SK-N-SH (cell line): ENCODE results near the gene CTNNB1. TPM values are rescaled to one million over a fixed set of nuclear protein-coding genes. Genes with fewer than 3 reads are reported as not detected.

Experiments used
- CTCF ChIA-PET: fragments of 300-600, 350-600 bp; formaldehyde crosslinking; extraction: SDS; loops from one replicate; lab custom pipeline; 2021; lab: Yijun Ruan, JAX
- POLR2A ChIA-PET: fragments of 350-600 bp; sonication (Branson Sonifier 250); formaldehyde crosslinking; extraction: SDS; loops from one replicate; lab custom pipeline; 2020; ENCODE audit warnings: antibody characterized with exemption, inconsistent platforms; lab: Yijun Ruan, JAX
- DNase-seq: peaks from one replicate; pipeline ENCODE4 v3.0.0; 2012
- H2AFZ ChIP-seq: fragments of 200-600 bp; sonication (generic); 2 replicates; pipeline ENCODE4 v1.8.1; 2016; ENCODE audit warnings: antibody characterized with exemption, mild to moderate bottlenecking, low read depth
- H3F3A ChIP-seq: fragments of 200-600 bp; sonication (generic); replicated peaks from 2 replicates; pipeline ENCODE3; 2016; ENCODE audit warnings: antibody characterized with exemption, mild to moderate bottlenecking; ENCODE audit not compliant: insufficient read depth
- H3K27ac ChIP-seq, 2 experiments: fragments of 200-500 bp in 1 of 2; fragments of 200-600 bp in 1 of 2; sonication (Bioruptor generic) in 1 of 2; sonication (generic), shearing (Covaris generic) in 1 of 2; 2 replicates each; pipeline versions ENCODE4 v1.5.1 to v1.6.1; 2014 to 2016; ENCODE audit warnings: low read depth in 2 of 2, inconsistent platforms in 1 of 2, low read length in 1 of 2, mild to moderate bottlenecking in 1 of 2, mixed read lengths in 1 of 2
- H3K27me3 ChIP-seq: fragments of 200-600 bp; sonication (generic), shearing (Covaris generic); 2 replicates; pipeline ENCODE4 v1.6.1; 2016; ENCODE audit warnings: mixed run types; ENCODE audit not compliant: insufficient read depth
- H3K36me3 ChIP-seq, 2 experiments: fragments of 200-500 bp in 1 of 2; fragments of 200-600 bp in 1 of 2; sonication (Bioruptor generic) in 1 of 2; sonication (generic) in 1 of 2; replicated peaks in 1 of 2; 2 replicates each; pipeline versions ENCODE3 to v1.5.1; 2014 to 2016; ENCODE audit warnings: low read length in 1 of 2, mild to moderate bottlenecking in 1 of 2; ENCODE audit not compliant: insufficient read depth in 2 of 2, control insufficient read depth in 1 of 2
- H3K4me1 ChIP-seq, 2 experiments: fragments of 200-500 bp in 1 of 2; fragments of 200-600 bp in 1 of 2; sonication (Bioruptor generic) in 1 of 2; sonication (generic), shearing (Covaris generic) in 1 of 2; 2 replicates each; pipeline versions ENCODE4 v1.5.1 to v1.6.1; 2014 to 2016; ENCODE audit warnings: low read depth in 1 of 2, low read length in 1 of 2, mixed run types in 1 of 2; ENCODE audit not compliant: insufficient read depth in 2 of 2, control insufficient read depth in 1 of 2
- H3K4me2 ChIP-seq: fragments of 200-600 bp; sonication (generic), shearing (Covaris generic); 2 replicates; pipeline ENCODE4 v1.6.1; 2017; ENCODE audit warnings: mixed run types
- H3K4me3 ChIP-seq, 2 experiments: fragments of 200-500 bp in 1 of 2; fragments of 200-600 bp in 1 of 2; sonication (Bioruptor generic) in 1 of 2; sonication (generic), shearing (Covaris generic) in 1 of 2; 2 replicates each; pipeline versions ENCODE4 v1.5.1 to v1.8.1; 2014 to 2016; ENCODE audit warnings: low read depth in 2 of 2, inconsistent platforms in 1 of 2, low read length in 1 of 2, mild to moderate bottlenecking in 1 of 2, mixed read lengths in 1 of 2, moderate library complexity in 1 of 2
- H3K79me2 ChIP-seq: fragments of 200-600 bp; sonication (generic); 2 replicates; pipeline ENCODE4 v1.8.1; 2017; ENCODE audit warnings: mild to moderate bottlenecking; ENCODE audit not compliant: insufficient read depth
- H3K9ac ChIP-seq: fragments of 200-600 bp; sonication (generic); 2 replicates; pipeline ENCODE4 v1.6.1; 2017; ENCODE audit warnings: mixed run types
- H3K9me2 ChIP-seq: fragments of 200-600 bp; sonication (generic); 2 replicates; pipeline ENCODE4 v1.6.1; 2017; ENCODE audit warnings: mixed run types
- H3K9me3 ChIP-seq: fragments of 200-600 bp; sonication (generic); 2 replicates; pipeline ENCODE4 v1.6.1; 2017; ENCODE audit warnings: mixed run types, mild to moderate bottlenecking, moderate library complexity
- H4K20me1 ChIP-seq: fragments of 200-600 bp; sonication (generic); 2 replicates; pipeline ENCODE4 v1.6.1; 2017; ENCODE audit warnings: mild to moderate bottlenecking, mixed run types; ENCODE audit not compliant: insufficient read depth
- CHD2 ChIP-seq: fragments of 150-350 bp; IDR thresholded peaks from 2 replicates; pipeline ENCODE4 v1.6.1; 2018; ENCODE audit warnings: low read length; ENCODE audit not compliant: partially characterized antibody
- EP300 ChIP-seq, 2 experiments: IDR thresholded peaks; 2 replicates each; pipeline versions ENCODE4 v1.4.0 to v1.6.1; 2012; ENCODE audit warnings: borderline replicate concordance in 1 of 2, low read depth in 1 of 2, low read length in 1 of 2
- FOSL2 ChIP-seq: IDR thresholded peaks from 2 replicates; pipeline ENCODE4 v1.4.0; 2012; ENCODE audit warnings: low read depth, mild to moderate bottlenecking, moderate library complexity, borderline replicate concordance
- FOXJ3 ChIP-seq: sonication (generic); formaldehyde crosslinking; IDR thresholded peaks from 2 replicates; pipeline ENCODE4 v1.5.1; 2020; ENCODE audit warnings: mild to moderate bottlenecking, missing genetic modification reagents
- FOXM1 ChIP-seq: IDR thresholded peaks from 2 replicates; pipeline ENCODE4 v1.4.0; 2012; ENCODE audit warnings: low read depth, mild to moderate bottlenecking
- GABPA ChIP-seq: IDR thresholded peaks from 2 replicates; pipeline ENCODE4 v1.4.0; 2012; ENCODE audit warnings: low read depth, mild to moderate bottlenecking
- JUND ChIP-seq: IDR thresholded peaks from 2 replicates; pipeline ENCODE4 v1.4.0; 2012
- MEF2A ChIP-seq: IDR thresholded peaks from 2 replicates; pipeline ENCODE4 v1.4.0; 2012; ENCODE audit warnings: low read depth, borderline replicate concordance
- MXI1 ChIP-seq: IDR thresholded peaks from 2 replicates; pipeline ENCODE4 v1.6.1; 2012; ENCODE audit warnings: mild to moderate bottlenecking, low read depth, low read length, improper control_type of control experiment
- NRF1 ChIP-seq: IDR thresholded peaks from 2 replicates; pipeline ENCODE4 v1.6.1; 2012; ENCODE audit warnings: low read depth, mild to moderate bottlenecking, low read length
- PBX3 ChIP-seq: IDR thresholded peaks from 2 replicates; pipeline ENCODE4; 2012
- RAD21 ChIP-seq: IDR thresholded peaks from 2 replicates; pipeline ENCODE4 v1.6.1; 2012; ENCODE audit warnings: mild to moderate bottlenecking, low read length
- RFX5 ChIP-seq: IDR thresholded peaks from 2 replicates; pipeline ENCODE4 v1.6.1; 2012; ENCODE audit warnings: mild to moderate bottlenecking, improper control_type of control experiment, low read length
- SIN3A ChIP-seq: IDR thresholded peaks from 2 replicates; pipeline ENCODE4 v1.6.1; 2012; ENCODE audit warnings: low read depth, mild to moderate bottlenecking, low read length, moderate library complexity, borderline replicate concordance
- TAF1 ChIP-seq: IDR thresholded peaks from 2 replicates; pipeline ENCODE4 v1.6.1; 2012; ENCODE audit warnings: low read depth, mild to moderate bottlenecking, low read length, moderate library complexity, borderline replicate concordance
- TEAD4 ChIP-seq: IDR thresholded peaks from 2 replicates; pipeline ENCODE4 v1.4.0; 2012; ENCODE audit warnings: mild to moderate bottlenecking, borderline replicate concordance; ENCODE audit not compliant: insufficient read depth
- USF1 ChIP-seq: IDR thresholded peaks from 2 replicates; pipeline ENCODE4 v1.4.0; 2012; ENCODE audit warnings: low read depth, borderline replicate concordance
- YY1 ChIP-seq: IDR thresholded peaks from 2 replicates; pipeline ENCODE4 v1.4.0; 2012; ENCODE audit warnings: low read depth, mild to moderate bottlenecking
- ZBTB33 ChIP-seq: IDR thresholded peaks from 2 replicates; pipeline ENCODE4 v1.4.0; 2012; ENCODE audit warnings: low read depth, borderline replicate concordance
- WGBS: methylation state at CpG from one replicate; pipeline ENCODE4 v1.1.6; 2017; ENCODE audit warnings: low lambda C conversion rate; 5-methylcytosine and 5-hydroxymethylcytosine counted together
- polyA plus RNA-seq, 3 experiments: library from polyadenylated mRNA; depleted of rRNA; stranded (reverse); fragments of >200 nt; gene quantifications; 2 replicates each; pipeline ENCODE4 v1.2.3, GENCODE V29; 2012

The CTNNB1 gene
- polyA plus RNA-seq, 1 of the 3 experiments (the other 2 are of a cell fraction) = 178 TPM

- CTCF ChIA-PET = interaction anchor here (0.9 to 1.6 kb wide), 4 partner anchors 11 to 652 kb away, joined by 3 to 4 read pairs (median 3); no protein-coding TSS in a partner anchor
Observed at GRCh38 chr3:41236228-41236627, 36.9 kb downstream of the CTNNB1 start.

More at GRCh38 chr3:41236228-41236627, 36.9 kb downstream of the CTNNB1 start:
- Histone ChIP-seq H3K4me2 (no peak overlapping the region), H2AFZ (no peak overlapping the region), H3K36me3 (peaks cover 91 to 99% of the 10 kb centered on the region in 2 experiments), H3K9ac (no peak overlapping the region), H3K9me3 (no peaks in the 10 kb centered on the region), H3K27me3 (no peaks in the 10 kb centered on the region), H3K9me2 (no peaks in the 10 kb centered on the region), H4K20me1 (peaks cover 47% of the 10 kb centered on the region), H3K4me3 (no peak overlapping the region), H3K27ac (no peak overlapping the region; a peak in 1 of 4 replicates), H3F3A (no peaks in the 10 kb centered on the region), H3K79me2 (peaks cover 13% of the 10 kb centered on the region; the same call in 1 of the 2 replicates), H3K4me1 (peaks cover 0 to 7% of the 10 kb centered on the region in 2 experiments; a peak in 2 of 4 replicates)
- POLR2A ChIA-PET = interaction anchor here (1.2 kb wide), 1 partner anchor 9 kb away, joined by 3 read pairs; no protein-coding TSS in a partner anchor
- 100% methylated on average over 2 of the region's 2 CpGs for WGBS
- TF ChIP-seq YY1 = no peak
- no peak for TF ChIP-seq USF1
- no peak for TF ChIP-seq FOXM1
- no peak for TF ChIP-seq MEF2A
- no peak for TF ChIP-seq GABPA
- TF ChIP-seq CHD2 = no peak
- no peak for TF ChIP-seq FOXJ3
- TF ChIP-seq ZBTB33 = no peak
- TF ChIP-seq RAD21 = no peak
- no peak for TF ChIP-seq PBX3
- no peak for TF ChIP-seq EP300 (IDR thresholded peaks at IDR 0.05; ENCODE audit: borderline replicate concordance in 1 of 2, low read depth in 1 of 2, low read length in 1 of 2)
- TF ChIP-seq TEAD4 = no peak
- no peak for TF ChIP-seq JUND
- no peak for TF ChIP-seq SIN3A
- TF ChIP-seq TAF1 = no peak
- no peak for TF ChIP-seq FOSL2
- TF ChIP-seq RFX5 = no peak
- TF ChIP-seq MXI1 = no peak
- TF ChIP-seq NRF1 = no peak
- TF ChIP-seq, all 33 proteins: peak for 0
- no peak for DNase-seq
